Measurements from ENCODE around the gene CSRP2.

Gene CSRP2

DNA sequence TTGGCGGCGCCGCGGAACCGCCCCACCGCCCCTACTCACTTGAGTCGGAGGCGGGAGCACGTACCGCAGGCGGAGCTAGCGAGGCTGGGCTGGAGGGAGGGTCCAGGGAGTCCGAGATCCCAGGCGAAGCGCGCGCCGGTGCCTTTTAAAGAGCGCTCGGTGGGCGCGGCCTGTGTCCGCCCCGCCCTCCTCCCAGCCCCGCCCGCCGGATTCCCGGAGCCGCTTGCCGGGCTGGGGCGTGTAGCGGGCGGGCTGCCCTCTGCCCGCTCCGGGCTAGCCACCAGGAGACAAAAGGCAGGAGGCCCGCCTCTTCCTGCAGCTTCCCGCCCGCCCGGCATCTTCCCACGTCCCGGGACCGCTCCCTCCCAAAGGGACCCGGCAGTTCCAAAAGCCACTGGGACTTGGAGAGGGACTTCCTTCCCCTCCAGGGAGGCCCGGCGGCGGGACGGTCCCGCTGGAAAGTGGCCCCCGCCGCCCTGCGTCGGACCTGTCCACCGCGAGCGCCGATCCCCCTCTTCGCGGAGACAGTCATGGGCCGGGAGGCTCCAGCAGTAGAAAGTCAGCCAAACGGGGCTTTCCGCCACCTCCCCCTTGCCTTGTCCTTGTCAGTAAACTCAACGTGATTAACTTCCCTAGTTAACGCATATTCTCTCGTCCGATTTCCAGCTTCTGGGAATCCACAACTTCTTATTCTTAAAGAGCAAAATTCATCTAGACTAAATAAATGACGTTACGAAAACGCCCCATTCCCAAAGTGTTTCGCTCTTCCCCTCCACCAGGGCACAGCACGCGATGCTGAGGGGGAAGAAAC lies at the start of gene CSRP2:
Gene CSRP2, minus strand, starts transcription at position 121 of the 811 bp plus-strand sequence. CDS start 12,759 bp downstream, outside the sequence.
- H3K4me3 ChIP-seq (ENCODE audit: control insufficient read depth, low read depth, low read length): peak within 1 kb of the TSS; percentile 87

DNA sequence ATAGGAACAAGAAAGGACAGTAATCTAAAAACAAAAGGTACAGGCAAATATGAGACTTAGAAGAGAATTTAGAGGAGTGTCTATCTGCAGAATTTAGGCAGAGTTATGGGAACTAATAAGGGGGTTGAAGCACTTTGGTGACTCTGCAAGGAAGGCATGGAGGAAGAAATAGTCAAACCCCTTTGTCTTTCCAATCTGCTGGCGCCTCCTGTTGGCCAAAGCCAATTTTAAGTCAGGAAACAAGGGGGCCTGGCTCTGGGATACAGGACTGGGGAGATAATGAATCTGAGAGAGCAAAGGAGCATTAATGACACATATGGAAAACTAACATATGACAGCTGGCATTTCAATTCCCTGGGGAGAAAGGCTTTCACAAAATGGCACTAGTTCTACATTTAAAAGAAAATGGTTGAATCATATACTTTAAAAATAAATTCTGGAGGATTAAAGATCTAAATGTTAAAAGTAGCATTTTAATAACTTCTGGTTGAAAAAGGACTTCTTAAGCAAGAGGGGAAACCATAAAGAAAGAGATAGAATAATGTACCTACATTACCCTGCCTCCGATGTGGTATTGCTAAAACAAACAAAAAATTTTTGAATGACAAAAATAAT lies 48.5 kb upstream of the CSRP2 start:
- H3K4me3 ChIP-seq (ENCODE audit: control insufficient read depth, low read depth, low read length): no peak overlapping the region
- TF ChIP-seq, protein P1, sequence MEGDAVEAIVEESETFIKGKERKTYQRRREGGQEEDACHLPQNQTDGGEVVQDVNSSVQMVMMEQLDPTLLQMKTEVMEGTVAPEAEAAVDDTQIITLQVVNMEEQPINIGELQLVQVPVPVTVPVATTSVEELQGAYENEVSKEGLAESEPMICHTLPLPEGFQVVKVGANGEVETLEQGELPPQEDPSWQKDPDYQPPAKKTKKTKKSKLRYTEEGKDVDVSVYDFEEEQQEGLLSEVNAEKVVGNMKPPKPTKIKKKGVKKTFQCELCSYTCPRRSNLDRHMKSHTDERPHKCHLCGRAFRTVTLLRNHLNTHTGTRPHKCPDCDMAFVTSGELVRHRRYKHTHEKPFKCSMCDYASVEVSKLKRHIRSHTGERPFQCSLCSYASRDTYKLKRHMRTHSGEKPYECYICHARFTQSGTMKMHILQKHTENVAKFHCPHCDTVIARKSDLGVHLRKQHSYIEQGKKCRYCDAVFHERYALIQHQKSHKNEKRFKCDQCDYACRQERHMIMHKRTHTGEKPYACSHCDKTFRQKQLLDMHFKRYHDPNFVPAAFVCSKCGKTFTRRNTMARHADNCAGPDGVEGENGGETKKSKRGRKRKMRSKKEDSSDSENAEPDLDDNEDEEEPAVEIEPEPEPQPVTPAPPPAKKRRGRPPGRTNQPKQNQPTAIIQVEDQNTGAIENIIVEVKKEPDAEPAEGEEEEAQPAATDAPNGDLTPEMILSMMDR (IDR thresholded peaks at IDR 0.05; ENCODE audit: control insufficient read depth, insufficient read depth, low read depth, low read length, missing control alignments): peak; percentile 77
- no peak for DNase-seq (ENCODE audit: low read depth)

More for the DNA sequence above, at the start of gene CSRP2:
- no peak for DNase-seq (ENCODE audit: low read depth)
- TF ChIP-seq, protein P1 (IDR thresholded peaks at IDR 0.05; ENCODE audit: control insufficient read depth, insufficient read depth, low read depth, low read length, missing control alignments): peak; percentile 39

- H3K4me3 ChIP-seq (ENCODE audit: control insufficient read depth, low read depth, low read length): no peak overlapping the region
- TF ChIP-seq, protein P1 (IDR thresholded peaks at IDR 0.05; ENCODE audit: control insufficient read depth, insufficient read depth, low read depth, low read length, missing control alignments): no peak
- no peak for DNase-seq (ENCODE audit: low read depth)
Observed at GRCh38 chr12:76925135-76925534, 46.3 kb upstream of the CSRP2 start.

DNA sequence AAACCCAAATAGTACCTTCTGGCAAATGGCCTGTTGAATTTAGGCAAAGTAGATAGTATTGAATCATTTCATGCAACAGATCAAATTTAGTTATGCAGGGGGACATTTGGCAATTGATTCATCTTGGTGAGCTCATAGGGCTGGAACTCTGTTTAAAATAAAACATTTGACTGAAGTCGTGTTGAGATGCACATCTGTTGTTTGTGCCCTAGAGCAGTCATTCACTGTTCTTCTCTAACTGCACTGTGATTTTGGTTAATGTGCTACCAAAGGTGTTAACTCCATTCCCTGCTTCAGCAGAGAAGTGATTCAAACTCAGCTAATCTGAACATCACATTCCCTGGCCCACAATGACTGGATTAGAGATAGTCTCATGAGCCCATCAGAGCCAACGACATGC lies 44.0 kb upstream of the CSRP2 start:
- DNase-seq (ENCODE audit: low read depth): no peak

GRCh38 chr12:76921891-76922664 lies 43.3 kb upstream of the CSRP2 start:
- TF ChIP-seq, protein P1 (IDR thresholded peaks at IDR 0.05; ENCODE audit: control insufficient read depth, insufficient read depth, low read depth, low read length, missing control alignments): no peak
- no peak for DNase-seq (ENCODE audit: low read depth)
- no peak overlapping the region for H3K4me3 ChIP-seq (ENCODE audit: control insufficient read depth, low read depth, low read length)

More for the DNA sequence above, 44.0 kb upstream of the CSRP2 start:
- TF ChIP-seq, protein P1 (IDR thresholded peaks at IDR 0.05; ENCODE audit: control insufficient read depth, insufficient read depth, low read depth, low read length, missing control alignments): no peak
- H3K4me3 ChIP-seq (ENCODE audit: control insufficient read depth, low read depth, low read length): no peak overlapping the region

- H3K4me3 ChIP-seq (ENCODE audit: control insufficient read depth, low read depth, low read length): no peak overlapping the region
- DNase-seq (ENCODE audit: low read depth): no peak
- TF ChIP-seq, protein P1 (IDR thresholded peaks at IDR 0.05; ENCODE audit: control insufficient read depth, insufficient read depth, low read depth, low read length, missing control alignments): no peak
Observed at GRCh38 chr12:76921100-76921471, 42.3 kb upstream of the CSRP2 start.

All from AG09309 (cell line).